ENCODE measurements around the gene CORIN.
"Not testable (repeated sequence)": the region's sequence is repeated elsewhere in the genome, so short reads cannot be mapped to it uniquely, and the experiment has no call there.

Gene CORIN

GRCh38 chr4:47553329-47554125 lies 284.3 kb downstream of the CORIN start:
- no peak for DNase-seq

- DNase-seq: no peak
Observed at GRCh38 chr4:47551682-47552081, 286.2 kb downstream of the CORIN start.

- DNase-seq: no peak
Observed at GRCh38 chr4:47550899-47551548, 286.8 kb downstream of the CORIN start.

- not testable (repeated sequence) for DNase-seq
Observed at GRCh38 chr4:47550357-47550756, 287.5 kb downstream of the CORIN start.
